Glutamatergic neuron (in vitro differentiated cells): ENCODE measurements around the gene CELF2. TPM values are rescaled to one million over a fixed set of nuclear protein-coding genes. Genes with fewer than 3 reads are reported as not detected.

Source experiments
- DNase-seq: peaks from one replicate; pipeline ENCODE4 v3.0.0; 2022
- H3K27ac Mint-ChIP-seq: one replicate; pipeline ENCODE4 v1.8.0; 2020; ENCODE audit warnings: mild to moderate bottlenecking, mixed read lengths, inconsistent platforms; ENCODE audit not compliant: unreplicated experiment
- H3K27me3 Mint-ChIP-seq: one replicate; pipeline ENCODE4 v1.8.0; 2020; ENCODE audit warnings: mild to moderate bottlenecking, moderate library complexity, mixed read lengths, inconsistent platforms; ENCODE audit not compliant: unreplicated experiment
- H3K36me3 Mint-ChIP-seq: one replicate; pipeline ENCODE4 v1.8.0; 2020; ENCODE audit warnings: mild to moderate bottlenecking, mixed read lengths, inconsistent platforms; ENCODE audit not compliant: unreplicated experiment
- H3K4me1 Mint-ChIP-seq: one replicate; pipeline ENCODE4 v1.8.0; 2020; ENCODE audit warnings: mild to moderate bottlenecking, low read depth, mixed read lengths, inconsistent platforms; ENCODE audit not compliant: unreplicated experiment
- H3K4me3 Mint-ChIP-seq: one replicate; pipeline ENCODE4 v1.8.0; 2020; ENCODE audit warnings: mild to moderate bottlenecking, mixed read lengths, inconsistent platforms; ENCODE audit not compliant: unreplicated experiment
- H3K9me3 Mint-ChIP-seq: one replicate; pipeline ENCODE4 v1.8.0; 2020; ENCODE audit warnings: mild to moderate bottlenecking, moderate library complexity, mixed read lengths, inconsistent platforms; ENCODE audit not compliant: unreplicated experiment
- CTCF ChIP-seq: fragments of 200-600 bp; sonication (generic); IDR thresholded peaks from one replicate; pipeline ENCODE4 v1.5.0; 2021; ENCODE audit not compliant: partially characterized antibody, unreplicated experiment
- total RNA-seq: library from RNA; stranded (reverse); fragmentation: NEBNext Ultra II Directional; extraction: Animal tissue kit (Norgen Biotek cat#: 25700); gene quantifications from one replicate; pipeline ENCODE4 v1.2.1, GENCODE V29; 2021; ENCODE audit not compliant: unreplicated experiment

The CELF2 gene
- total RNA-seq, 1 donor from 2014 or later = 47.4 TPM

- DNase-seq = no peak
- H3K4me1 Mint-ChIP-seq = peaks cover 12% of the 10 kb centered on the region
- H3K9me3 Mint-ChIP-seq = peaks cover 4% of the 10 kb centered on the region
- no peak overlapping the region for H3K4me3 Mint-ChIP-seq
- TF ChIP-seq CTCF = no peak
- H3K36me3 Mint-ChIP-seq = no peaks in the 10 kb centered on the region
- H3K27ac Mint-ChIP-seq = no peak overlapping the region
- peaks cover 5% of the 10 kb centered on the region for H3K27me3 Mint-ChIP-seq
These were observed 10.1 kb upstream of the CELF2 start for GRCh38 chr10:11007476-11008020.

GRCh38 chr10:11009471-11010308 lies 8.0 kb upstream of the CELF2 start:
- no peaks in the 10 kb centered on the region for H3K36me3 Mint-ChIP-seq
- peaks cover 3% of the 10 kb centered on the region for H3K27me3 Mint-ChIP-seq
- no peak for DNase-seq
- H3K27ac Mint-ChIP-seq = no peak overlapping the region
- no peak overlapping the region for H3K4me3 Mint-ChIP-seq
- H3K4me1 Mint-ChIP-seq = peaks cover 21% of the 10 kb centered on the region
- no peak for TF ChIP-seq CTCF
- H3K9me3 Mint-ChIP-seq = peaks cover 4% of the 10 kb centered on the region

DNA sequence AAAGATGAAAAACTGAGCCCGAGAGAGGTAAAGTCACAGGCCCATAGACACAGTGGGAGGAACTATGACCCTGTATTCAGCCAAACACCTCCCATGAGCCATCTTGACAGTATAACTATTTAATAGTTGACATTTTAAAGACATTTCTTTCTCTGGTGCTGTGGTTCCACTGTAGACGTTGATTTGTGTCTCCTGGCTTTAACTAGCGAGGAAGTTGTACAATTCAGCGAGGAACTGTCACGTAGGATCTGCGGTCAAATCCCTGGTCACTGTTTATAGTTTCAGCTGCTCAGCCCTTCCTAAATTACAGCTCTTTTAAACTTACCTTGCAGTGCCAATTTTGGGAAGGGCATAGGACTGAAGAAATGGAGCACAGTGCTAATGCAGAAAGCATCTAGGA lies 7.1 kb upstream of the CELF2 start:
- no peaks in the 10 kb centered on the region for H3K36me3 Mint-ChIP-seq
- no peak overlapping the region for H3K27ac Mint-ChIP-seq
- DNase-seq = no peak
- H3K9me3 Mint-ChIP-seq = peaks cover 4% of the 10 kb centered on the region
- H3K4me1 Mint-ChIP-seq = peaks cover 18% of the 10 kb centered on the region
- H3K4me3 Mint-ChIP-seq = no peak overlapping the region
- H3K27me3 Mint-ChIP-seq = peaks cover 3% of the 10 kb centered on the region
- TF ChIP-seq CTCF = no peak

DNA sequence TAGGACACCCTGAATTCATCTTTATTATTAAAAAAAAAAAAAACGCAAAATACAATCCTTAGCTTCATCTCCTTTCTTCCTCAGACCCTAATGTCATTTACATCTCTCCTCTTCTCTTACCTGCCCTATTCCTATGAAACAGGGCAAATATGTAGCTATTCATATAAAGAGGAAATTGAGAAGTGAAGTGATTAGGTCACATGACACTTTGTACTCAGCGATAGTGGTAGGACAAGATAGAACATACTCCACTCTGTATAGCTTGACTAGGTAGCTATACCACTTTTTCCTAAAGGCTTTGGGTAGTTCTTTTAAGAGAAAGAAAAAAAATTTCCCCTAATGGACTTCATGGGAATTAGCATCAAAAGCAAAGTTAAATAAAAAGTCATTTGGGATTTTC lies 6.2 kb upstream of the CELF2 start:
- no peak overlapping the region for H3K4me3 Mint-ChIP-seq
- DNase-seq = no peak
- H3K4me1 Mint-ChIP-seq = peaks cover 18% of the 10 kb centered on the region
- H3K27ac Mint-ChIP-seq = no peak overlapping the region
- H3K9me3 Mint-ChIP-seq = peaks cover 4% of the 10 kb centered on the region
- H3K27me3 Mint-ChIP-seq = peaks cover 3% of the 10 kb centered on the region
- no peaks in the 10 kb centered on the region for H3K36me3 Mint-ChIP-seq
- TF ChIP-seq CTCF = no peak

GRCh38 chr10:11011984-11012383 lies 5.7 kb upstream of the CELF2 start:
- Mint-ChIP-seq H3K9me3 (peaks cover 4% of the 10 kb centered on the region), H3K27ac (peak overlapping the region; percentile 49), H3K27me3 (peaks cover 3% of the 10 kb centered on the region), H3K4me1 (peaks cover 18% of the 10 kb centered on the region), H3K36me3 (no peaks in the 10 kb centered on the region), H3K4me3 (no peak overlapping the region)
- no peak for DNase-seq
- no peak for TF ChIP-seq CTCF
